ENCODE data around the gene SMPDL3B. TPM values are rescaled to one million over a fixed set of nuclear protein-coding genes. Genes with fewer than 3 reads are reported as not detected.

The SMPDL3B gene
- total RNA-seq, 3 donors from 2014 or later (not counting 1 experiment from before 2014, with no cell fraction given) = 0.24 to 0.88 (median 0.75) TPM

GRCh38 chr1:27949027-27949426 is 14.2 kb downstream of the SMPDL3B start:
- Mint-ChIP-seq H3K4me1 (peaks cover 4% of the 10 kb centered on the region in 2 donors), H3K27ac (no peak overlapping the region), H3K9me3 (no peaks in the 10 kb centered on the region), H3K27me3 (ENCODE audit: low read depth in 2 of 2) (no peaks in the 10 kb centered on the region), H3K36me3 (no peaks in the 10 kb centered on the region), H3K4me3 (no peak overlapping the region)
- no peaks in the 10 kb centered on the region for H3K27me3 ChIP-seq (ENCODE audit: control insufficient read depth, insufficient read depth, low read length)
- intact Hi-C loops (cut with micrococcal nuclease) = no loop called here
- H3K27ac ChIP-seq (ENCODE audit: low read length) = no peak overlapping the region
- WGBS (ENCODE audit: insufficient coverage) = 91% methylated on average over 8 of the region's 8 CpGs
- no peak for ATAC-seq
- H3K4me3 ChIP-seq (ENCODE audit: low read length) = no peak overlapping the region
- peaks cover 7% of the 10 kb centered on the region for H3K4me1 ChIP-seq (ENCODE audit: control insufficient read depth, insufficient read depth, low read length)
- TF ChIP-seq CTCF (IDR thresholded peaks at IDR 0.05) = no peak
- H3K36me3 ChIP-seq (ENCODE audit: control insufficient read depth, insufficient read depth, low read length) = no peaks in the 10 kb centered on the region
- no peak for DNase-seq
- no peaks in the 10 kb centered on the region for H3K9me3 ChIP-seq (ENCODE audit: control insufficient read depth, insufficient read depth, low read length)

DNA sequence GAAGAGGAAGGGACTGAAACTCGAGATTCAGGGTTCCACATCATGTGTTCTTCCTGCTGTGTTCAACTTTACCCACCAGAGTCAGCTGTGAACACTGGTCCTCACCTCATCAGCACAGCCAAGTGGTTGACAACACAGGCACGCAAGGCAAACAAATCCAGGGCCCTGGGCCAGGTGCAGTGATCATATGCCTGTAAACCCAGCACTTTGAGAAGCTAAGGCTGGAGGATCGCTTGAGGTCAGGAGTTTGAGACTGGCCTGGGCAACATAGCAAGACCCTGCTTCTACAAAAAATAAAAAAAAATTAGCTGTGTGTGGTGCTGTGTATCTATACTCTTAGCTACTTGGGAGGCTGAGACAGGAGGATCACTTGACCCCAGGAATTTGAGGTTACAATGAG is 16.6 kb downstream of the SMPDL3B start:
- intact Hi-C loops (cut with micrococcal nuclease) = no loop called here
- DNase-seq (no peak), ATAC-seq (no peak)
- Mint-ChIP-seq H3K36me3 (no peaks in the 10 kb centered on the region), H3K4me1 (no peaks in the 10 kb centered on the region), H3K9me3 (no peaks in the 10 kb centered on the region), H3K27ac (no peak overlapping the region), H3K27me3 (ENCODE audit: low read depth in 2 of 2) (no peaks in the 10 kb centered on the region), H3K4me3 (no peak overlapping the region)
- H3K27ac ChIP-seq (ENCODE audit: low read length) = no peak overlapping the region
- TF ChIP-seq CTCF (IDR thresholded peaks at IDR 0.05) = no peak
- H3K4me3 ChIP-seq (ENCODE audit: low read length) = no peak overlapping the region
- no peaks in the 10 kb centered on the region for H3K9me3 ChIP-seq (ENCODE audit: control insufficient read depth, insufficient read depth, low read length)
- H3K36me3 ChIP-seq (ENCODE audit: control insufficient read depth, insufficient read depth, low read length) = no peaks in the 10 kb centered on the region
- WGBS (ENCODE audit: insufficient coverage) = 49% methylated on average over 3 of the region's 3 CpGs
- no peaks in the 10 kb centered on the region for H3K27me3 ChIP-seq (ENCODE audit: control insufficient read depth, insufficient read depth, low read length)
- H3K4me1 ChIP-seq (ENCODE audit: control insufficient read depth, insufficient read depth, low read length) = no peaks in the 10 kb centered on the region

DNA sequence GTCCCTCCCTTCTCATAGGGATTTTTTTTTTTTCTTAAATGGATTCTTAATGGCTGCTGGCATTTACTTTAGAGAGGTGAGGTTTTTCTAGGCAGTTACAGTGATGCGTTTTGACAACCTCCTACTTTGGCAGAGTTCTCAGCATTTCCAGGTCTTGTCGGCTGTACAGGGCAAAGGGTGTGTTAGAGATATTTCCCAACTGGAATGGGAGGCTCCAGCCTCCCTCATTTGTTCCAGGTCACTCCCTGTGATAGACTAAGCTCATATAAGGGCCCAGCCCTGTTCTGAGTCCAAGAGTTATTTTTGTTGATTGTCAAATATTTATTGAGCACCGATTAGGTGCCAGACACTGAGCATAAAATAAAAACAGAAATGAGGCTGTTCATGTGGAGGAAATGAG is 17.3 kb downstream of the SMPDL3B start:
- no peaks in the 10 kb centered on the region for H3K27me3 Mint-ChIP-seq (ENCODE audit: low read depth in 2 of 2)
- H3K4me3 Mint-ChIP-seq = no peak overlapping the region
- no peak overlapping the region for H3K27ac Mint-ChIP-seq
- no peaks in the 10 kb centered on the region for H3K4me1 ChIP-seq (ENCODE audit: control insufficient read depth, insufficient read depth, low read length)
- intact Hi-C loops (cut with micrococcal nuclease) = no loop called here
- no peaks in the 10 kb centered on the region for H3K4me1 Mint-ChIP-seq
- no peaks in the 10 kb centered on the region for H3K9me3 Mint-ChIP-seq
- WGBS (ENCODE audit: insufficient coverage) = 94% methylated on average over 3 of the region's 3 CpGs
- TF ChIP-seq CTCF (IDR thresholded peaks at IDR 0.05) = no peak
- H3K27ac ChIP-seq (ENCODE audit: low read length) = no peak overlapping the region
- ATAC-seq (no peak), DNase-seq (no peak)
- no peaks in the 10 kb centered on the region for H3K27me3 ChIP-seq (ENCODE audit: control insufficient read depth, insufficient read depth, low read length)
- no peaks in the 10 kb centered on the region for H3K36me3 Mint-ChIP-seq
- H3K9me3 ChIP-seq (ENCODE audit: control insufficient read depth, insufficient read depth, low read length) = no peaks in the 10 kb centered on the region
- no peak overlapping the region for H3K4me3 ChIP-seq (ENCODE audit: low read length)
- no peaks in the 10 kb centered on the region for H3K36me3 ChIP-seq (ENCODE audit: control insufficient read depth, insufficient read depth, low read length)

- Mint-ChIP-seq H3K4me1 (peaks cover 0 to 5% of the 10 kb centered on the region in 2 donors), H3K9me3 (no peaks in the 10 kb centered on the region), H3K27ac (no peak overlapping the region), H3K36me3 (no peaks in the 10 kb centered on the region), H3K4me3 (no peak overlapping the region), H3K27me3 (ENCODE audit: low read depth in 2 of 2) (no peaks in the 10 kb centered on the region)
- 94% methylated on average over 10 of the region's 10 CpGs for WGBS (ENCODE audit: insufficient coverage)
- intact Hi-C loops (cut with micrococcal nuclease) = no loop called here
- no peak overlapping the region for H3K27ac ChIP-seq (ENCODE audit: low read length)
- no peaks in the 10 kb centered on the region for H3K9me3 ChIP-seq (ENCODE audit: control insufficient read depth, insufficient read depth, low read length)
- H3K27me3 ChIP-seq (ENCODE audit: control insufficient read depth, insufficient read depth, low read length) = no peaks in the 10 kb centered on the region
- no peak overlapping the region for H3K4me3 ChIP-seq (ENCODE audit: low read length)
- H3K36me3 ChIP-seq (ENCODE audit: control insufficient read depth, insufficient read depth, low read length) = no peaks in the 10 kb centered on the region
- TF ChIP-seq CTCF (IDR thresholded peaks at IDR 0.05) = no peak
- no peak for DNase-seq
- no peak for ATAC-seq
- peaks cover 6% of the 10 kb centered on the region for H3K4me1 ChIP-seq (ENCODE audit: control insufficient read depth, insufficient read depth, low read length)
Measured at GRCh38 chr1:27954186-27954585, 19.4 kb downstream of the SMPDL3B start.
